Measurements from ENCODE around the gene HSD17B13. TPM values are rescaled to one million over a fixed set of nuclear protein-coding genes. Genes with fewer than 3 reads are reported as not detected.

Gene HSD17B13
- total and polyA plus RNA-seq, 12 donors = 0.10 to 0.83 (median 0.36) TPM; not detected in 3

DNA sequence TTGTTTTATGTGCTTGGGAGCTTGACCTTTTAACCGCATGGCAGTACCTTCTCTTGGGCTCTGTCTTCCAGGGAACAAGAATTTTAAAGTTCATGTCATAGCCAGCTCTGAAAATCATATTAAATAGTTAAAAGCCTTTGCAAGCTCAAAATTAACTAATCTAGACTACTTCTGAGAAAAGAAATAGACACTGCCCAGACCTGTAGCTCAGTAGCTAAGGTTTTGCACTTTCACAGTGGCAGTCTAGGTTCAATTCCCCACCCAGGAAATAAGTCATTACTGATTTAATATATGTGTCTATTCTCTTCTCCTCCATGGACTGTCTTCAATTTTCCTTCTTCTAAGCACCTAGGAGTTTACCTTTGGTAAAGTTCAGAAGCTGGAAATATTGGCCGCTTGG is 40.9 kb upstream of the HSD17B13 start:
- TF ChIP-seq, protein P1, sequence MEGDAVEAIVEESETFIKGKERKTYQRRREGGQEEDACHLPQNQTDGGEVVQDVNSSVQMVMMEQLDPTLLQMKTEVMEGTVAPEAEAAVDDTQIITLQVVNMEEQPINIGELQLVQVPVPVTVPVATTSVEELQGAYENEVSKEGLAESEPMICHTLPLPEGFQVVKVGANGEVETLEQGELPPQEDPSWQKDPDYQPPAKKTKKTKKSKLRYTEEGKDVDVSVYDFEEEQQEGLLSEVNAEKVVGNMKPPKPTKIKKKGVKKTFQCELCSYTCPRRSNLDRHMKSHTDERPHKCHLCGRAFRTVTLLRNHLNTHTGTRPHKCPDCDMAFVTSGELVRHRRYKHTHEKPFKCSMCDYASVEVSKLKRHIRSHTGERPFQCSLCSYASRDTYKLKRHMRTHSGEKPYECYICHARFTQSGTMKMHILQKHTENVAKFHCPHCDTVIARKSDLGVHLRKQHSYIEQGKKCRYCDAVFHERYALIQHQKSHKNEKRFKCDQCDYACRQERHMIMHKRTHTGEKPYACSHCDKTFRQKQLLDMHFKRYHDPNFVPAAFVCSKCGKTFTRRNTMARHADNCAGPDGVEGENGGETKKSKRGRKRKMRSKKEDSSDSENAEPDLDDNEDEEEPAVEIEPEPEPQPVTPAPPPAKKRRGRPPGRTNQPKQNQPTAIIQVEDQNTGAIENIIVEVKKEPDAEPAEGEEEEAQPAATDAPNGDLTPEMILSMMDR (IDR thresholded peaks at IDR 0.05) = no peak
- WGBS, 2 donors = 97 to 99% methylated on average over 2 of the region's 2 CpGs
- H3K27me3 ChIP-seq = no peaks in the 10 kb centered on the region
- H3K4me3 ChIP-seq = no peak overlapping the region
- no peak overlapping the region for H3K27ac ChIP-seq
- intact Hi-C loops (cut with DNase I) = loop anchor here in 1 of 10 donors (10.0 kb wide), 1 partner anchor 481 kb away; no protein-coding TSS in a partner anchor
- peaks cover 0 to 96% (median 23%) of the 10 kb centered on the region in 9 donors for H3K36me3 ChIP-seq
- H3K4me1 ChIP-seq = peaks cover 0 to 8% (median 0%) of the 10 kb centered on the region in 9 donors
- no peaks in the 10 kb centered on the region for H3K9me3 ChIP-seq
- DNase-seq (no peak), ATAC-seq (no peak)

DNA sequence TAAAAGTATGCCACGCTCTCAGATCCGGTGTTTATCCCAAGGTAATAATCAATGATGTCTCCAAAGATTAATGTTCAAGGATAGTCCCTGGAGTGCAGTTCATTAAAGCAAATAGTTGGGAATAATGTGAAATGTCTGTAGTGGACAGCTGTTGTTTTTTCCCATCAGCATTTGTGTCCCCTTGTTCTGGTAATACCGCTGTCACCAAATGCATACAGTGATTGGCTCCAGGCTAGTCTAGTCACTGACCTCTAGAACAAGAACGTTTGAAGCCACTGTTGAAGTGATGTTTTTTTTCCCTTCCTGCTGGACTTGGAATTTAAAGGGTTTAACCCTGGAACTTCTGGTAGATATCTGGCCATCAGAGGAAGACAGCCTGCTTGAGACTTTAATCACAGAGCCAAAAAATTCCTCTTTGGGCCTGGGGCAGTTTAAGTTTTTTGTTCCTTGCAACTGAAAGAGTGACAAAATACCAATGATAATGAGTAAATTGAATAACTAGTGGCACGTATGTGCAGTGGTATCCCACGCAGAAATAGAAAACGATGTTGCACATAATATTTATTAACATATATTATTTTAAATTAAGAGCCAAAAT is 37.8 kb upstream of the HSD17B13 start:
- WGBS, 2 donors = 78 to 81% methylated on average over 7 of the region's 7 CpGs
- peaks cover 0 to 97% (median 26%) of the 10 kb centered on the region in 9 donors for H3K36me3 ChIP-seq
- ATAC-seq (no peak), DNase-seq (no peak)
- H3K27me3 ChIP-seq = no peaks in the 10 kb centered on the region
- TF ChIP-seq, protein P1 (IDR thresholded peaks at IDR 0.05) = no peak
- H3K27ac ChIP-seq = no peak overlapping the region
- no peaks in the 10 kb centered on the region for H3K9me3 ChIP-seq
- intact Hi-C loops (cut with DNase I) = loop anchor here in 1 of 10 donors (10.0 kb wide), 1 partner anchor 484 kb away; no protein-coding TSS in a partner anchor
- H3K4me3 ChIP-seq = no peak overlapping the region
- peaks cover 0 to 8% (median 0%) of the 10 kb centered on the region in 9 donors for H3K4me1 ChIP-seq

GRCh38 chr4:87359258-87359657 is 36.6 kb upstream of the HSD17B13 start:
- TF ChIP-seq, protein P1 (IDR thresholded peaks at IDR 0.05) = no peak
- H3K27me3 ChIP-seq = no peaks in the 10 kb centered on the region
- H3K4me3 ChIP-seq = no peak overlapping the region
- H3K9me3 ChIP-seq = no peaks in the 10 kb centered on the region
- H3K36me3 ChIP-seq = peaks cover 0 to 94% (median 19%) of the 10 kb centered on the region in 9 donors
- 97 to 98% methylated on average over 4 of the region's 4 CpGs for WGBS, 2 donors
- no peak overlapping the region for H3K27ac ChIP-seq
- H3K4me1 ChIP-seq = peaks cover 0 to 17% (median 2%) of the 10 kb centered on the region in 9 donors
- DNase-seq (no peak), ATAC-seq (no peak)
- intact Hi-C loops (cut with DNase I) = loop anchor here in 1 of 10 donors (5.0 kb wide), 1 partner anchor 103 kb away; no protein-coding TSS in a partner anchor

GRCh38 chr4:87356832-87357526 is 34.3 kb upstream of the HSD17B13 start:
- Histone ChIP-seq H3K36me3 (peaks cover 0 to 71% (median 10%) of the 10 kb centered on the region in 9 donors), H3K9me3 (no peaks in the 10 kb centered on the region), H3K27me3 (no peaks in the 10 kb centered on the region), H3K4me1 (peaks cover 0 to 22% (median 6%) of the 10 kb centered on the region in 9 donors), H3K27ac (no peak overlapping the region), H3K4me3 (no peak overlapping the region)
- 91 to 92% methylated on average over 2 of the region's 2 CpGs for WGBS, 2 donors
- ATAC-seq (no peak), DNase-seq (no peak)
- TF ChIP-seq, protein P1 (IDR thresholded peaks at IDR 0.05) = no peak
- intact Hi-C loops (cut with DNase I) = loop anchor here in 1 of 10 donors (5.0 kb wide), 1 partner anchor 105 kb away; no protein-coding TSS in a partner anchor

All from heart right ventricle (tissue), 16 donors.